Osteocyte (in vitro differentiated cells): ENCODE measurements around the gene PLBD2. TPM values are rescaled to one million over a fixed set of nuclear protein-coding genes. Genes with fewer than 3 reads are reported as not detected.

Experiments
- DNase-seq: peaks from one replicate; pipeline ENCODE4 v3.0.0; 2021; ENCODE audit warnings: mixed read lengths; ENCODE audit not compliant: unreplicated experiment; ENCODE audit errors: extremely low spot score
- H3K27ac Mint-ChIP-seq: one replicate; pipeline ENCODE4 v1.8.0; 2021; ENCODE audit warnings: mild to moderate bottlenecking, mixed read lengths; ENCODE audit not compliant: unreplicated experiment
- H3K27me3 Mint-ChIP-seq: one replicate; pipeline ENCODE4 v1.8.0; 2021; ENCODE audit warnings: mixed read lengths; ENCODE audit not compliant: unreplicated experiment
- H3K36me3 Mint-ChIP-seq: one replicate; pipeline ENCODE4 v1.8.0; 2021; ENCODE audit warnings: mixed read lengths; ENCODE audit not compliant: unreplicated experiment
- H3K4me1 Mint-ChIP-seq: one replicate; pipeline ENCODE4 v1.8.0; 2021; ENCODE audit warnings: mixed read lengths; ENCODE audit not compliant: unreplicated experiment
- H3K4me3 Mint-ChIP-seq: one replicate; pipeline ENCODE4 v1.8.0; 2021; ENCODE audit warnings: mild to moderate bottlenecking, moderate library complexity, mixed read lengths; ENCODE audit not compliant: unreplicated experiment
- H3K9me3 Mint-ChIP-seq: one replicate; pipeline ENCODE4 v1.8.0; 2021; ENCODE audit warnings: mixed read lengths; ENCODE audit not compliant: unreplicated experiment
- total RNA-seq: library from RNA; stranded (reverse); gene quantifications from 2 replicates; pipeline ENCODE4 v1.2.1, GENCODE V29; 2021
- TF ChIP-seq, protein P1 (sequence below): fragments of 200-600 bp; sonication (generic); IDR thresholded peaks from 2 replicates; pipeline ENCODE4 v1.5.0; 2021; ENCODE audit warnings: antibody characterized with exemption, mild to moderate bottlenecking, moderate library complexity

PLBD2 gene
- total RNA-seq, 1 donor from 2014 or later: 103 TPM

DNA sequence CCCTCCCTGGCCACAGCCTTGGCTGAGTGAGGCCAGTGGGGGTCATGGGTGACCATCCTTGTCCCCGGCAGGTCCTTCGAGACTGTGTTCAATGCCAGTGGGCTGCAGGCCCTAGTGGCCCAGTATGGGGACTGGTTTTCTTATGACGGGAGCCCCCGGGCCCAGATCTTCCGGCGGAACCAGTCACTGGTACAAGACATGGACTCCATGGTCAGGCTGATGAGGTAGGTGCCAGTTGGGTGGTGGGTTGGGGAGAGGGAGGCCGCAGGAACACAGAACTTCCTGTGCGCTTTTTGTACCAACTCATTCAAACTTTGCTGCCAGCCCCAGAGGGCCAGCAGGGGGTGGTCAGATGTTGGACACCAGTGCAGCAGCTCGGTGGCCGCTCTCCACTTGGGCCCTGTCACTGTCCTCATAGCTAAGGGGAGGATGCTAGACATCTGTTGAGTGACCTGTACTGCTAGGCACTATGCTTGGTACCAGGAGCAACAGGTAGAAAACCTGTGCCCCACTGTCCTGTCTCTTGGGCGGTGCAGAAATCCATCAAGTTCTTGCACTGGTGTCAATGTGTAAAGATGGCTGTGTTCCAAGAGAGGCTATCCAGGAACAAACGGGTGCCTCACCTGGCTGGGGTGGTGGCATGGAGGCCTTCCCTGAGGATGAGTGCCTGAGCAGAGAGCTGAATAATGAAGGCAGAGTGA is 28.6 kb downstream of the PLBD2 start:
- H3K4me1 Mint-ChIP-seq: no peaks in the 10 kb centered on the region
- DNase-seq: no peak
- no peaks in the 10 kb centered on the region for H3K9me3 Mint-ChIP-seq
- no peak overlapping the region for H3K4me3 Mint-ChIP-seq
- peaks cover 22% of the 10 kb centered on the region for H3K36me3 Mint-ChIP-seq
- H3K27ac Mint-ChIP-seq: no peak overlapping the region
- H3K27me3 Mint-ChIP-seq: no peaks in the 10 kb centered on the region
- TF ChIP-seq, protein P1, sequence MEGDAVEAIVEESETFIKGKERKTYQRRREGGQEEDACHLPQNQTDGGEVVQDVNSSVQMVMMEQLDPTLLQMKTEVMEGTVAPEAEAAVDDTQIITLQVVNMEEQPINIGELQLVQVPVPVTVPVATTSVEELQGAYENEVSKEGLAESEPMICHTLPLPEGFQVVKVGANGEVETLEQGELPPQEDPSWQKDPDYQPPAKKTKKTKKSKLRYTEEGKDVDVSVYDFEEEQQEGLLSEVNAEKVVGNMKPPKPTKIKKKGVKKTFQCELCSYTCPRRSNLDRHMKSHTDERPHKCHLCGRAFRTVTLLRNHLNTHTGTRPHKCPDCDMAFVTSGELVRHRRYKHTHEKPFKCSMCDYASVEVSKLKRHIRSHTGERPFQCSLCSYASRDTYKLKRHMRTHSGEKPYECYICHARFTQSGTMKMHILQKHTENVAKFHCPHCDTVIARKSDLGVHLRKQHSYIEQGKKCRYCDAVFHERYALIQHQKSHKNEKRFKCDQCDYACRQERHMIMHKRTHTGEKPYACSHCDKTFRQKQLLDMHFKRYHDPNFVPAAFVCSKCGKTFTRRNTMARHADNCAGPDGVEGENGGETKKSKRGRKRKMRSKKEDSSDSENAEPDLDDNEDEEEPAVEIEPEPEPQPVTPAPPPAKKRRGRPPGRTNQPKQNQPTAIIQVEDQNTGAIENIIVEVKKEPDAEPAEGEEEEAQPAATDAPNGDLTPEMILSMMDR: no peak

DNA sequence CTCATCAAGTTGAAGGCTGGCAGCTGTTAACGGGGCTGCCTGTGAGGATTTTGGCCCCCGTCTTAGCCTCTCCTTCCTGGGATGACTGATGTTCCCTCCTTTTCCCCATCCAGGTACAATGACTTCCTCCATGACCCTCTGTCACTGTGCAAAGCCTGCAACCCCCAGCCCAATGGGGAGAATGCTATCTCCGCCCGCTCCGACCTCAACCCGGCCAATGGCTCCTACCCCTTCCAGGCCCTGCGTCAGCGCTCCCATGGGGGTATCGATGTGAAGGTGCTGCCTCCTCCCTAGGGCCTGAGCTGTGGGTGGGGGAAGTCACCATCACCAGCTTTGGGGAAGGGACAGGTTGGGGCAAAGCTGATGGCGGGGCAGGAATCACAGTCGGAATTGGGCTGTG is 29.2 kb downstream of the PLBD2 start:
- H3K27me3 Mint-ChIP-seq: no peaks in the 10 kb centered on the region
- H3K27ac Mint-ChIP-seq: no peak overlapping the region
- DNase-seq: no peak
- TF ChIP-seq, protein P1: no peak
- H3K4me3 Mint-ChIP-seq: no peak overlapping the region
- peaks cover 22% of the 10 kb centered on the region for H3K36me3 Mint-ChIP-seq
- H3K4me1 Mint-ChIP-seq: no peaks in the 10 kb centered on the region
- H3K9me3 Mint-ChIP-seq: no peaks in the 10 kb centered on the region

DNA sequence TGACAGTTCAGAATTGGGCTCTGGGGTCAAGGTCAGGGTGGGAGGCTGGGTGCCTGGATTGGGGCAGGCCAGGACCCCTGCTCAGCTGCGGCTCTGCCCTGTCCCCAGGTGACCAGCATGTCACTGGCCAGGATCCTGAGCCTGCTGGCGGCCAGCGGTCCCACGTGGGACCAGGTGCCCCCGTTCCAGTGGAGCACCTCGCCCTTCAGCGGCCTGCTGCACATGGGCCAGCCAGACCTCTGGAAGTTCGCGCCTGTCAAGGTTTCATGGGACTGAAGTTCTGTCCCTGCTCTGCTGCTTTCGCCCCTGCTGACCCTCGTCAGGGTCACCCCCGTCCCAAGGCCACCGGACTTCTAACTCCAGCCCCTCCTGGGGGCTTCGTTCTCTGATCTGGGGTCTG is 30.0 kb downstream of the PLBD2 start:
- H3K4me1 Mint-ChIP-seq: no peaks in the 10 kb centered on the region
- DNase-seq: no peak
- no peak overlapping the region for H3K27ac Mint-ChIP-seq
- TF ChIP-seq, protein P1: no peak
- H3K4me3 Mint-ChIP-seq: no peak overlapping the region
- peaks cover 22% of the 10 kb centered on the region for H3K36me3 Mint-ChIP-seq
- H3K27me3 Mint-ChIP-seq: no peaks in the 10 kb centered on the region
- H3K9me3 Mint-ChIP-seq: no peaks in the 10 kb centered on the region

DNA sequence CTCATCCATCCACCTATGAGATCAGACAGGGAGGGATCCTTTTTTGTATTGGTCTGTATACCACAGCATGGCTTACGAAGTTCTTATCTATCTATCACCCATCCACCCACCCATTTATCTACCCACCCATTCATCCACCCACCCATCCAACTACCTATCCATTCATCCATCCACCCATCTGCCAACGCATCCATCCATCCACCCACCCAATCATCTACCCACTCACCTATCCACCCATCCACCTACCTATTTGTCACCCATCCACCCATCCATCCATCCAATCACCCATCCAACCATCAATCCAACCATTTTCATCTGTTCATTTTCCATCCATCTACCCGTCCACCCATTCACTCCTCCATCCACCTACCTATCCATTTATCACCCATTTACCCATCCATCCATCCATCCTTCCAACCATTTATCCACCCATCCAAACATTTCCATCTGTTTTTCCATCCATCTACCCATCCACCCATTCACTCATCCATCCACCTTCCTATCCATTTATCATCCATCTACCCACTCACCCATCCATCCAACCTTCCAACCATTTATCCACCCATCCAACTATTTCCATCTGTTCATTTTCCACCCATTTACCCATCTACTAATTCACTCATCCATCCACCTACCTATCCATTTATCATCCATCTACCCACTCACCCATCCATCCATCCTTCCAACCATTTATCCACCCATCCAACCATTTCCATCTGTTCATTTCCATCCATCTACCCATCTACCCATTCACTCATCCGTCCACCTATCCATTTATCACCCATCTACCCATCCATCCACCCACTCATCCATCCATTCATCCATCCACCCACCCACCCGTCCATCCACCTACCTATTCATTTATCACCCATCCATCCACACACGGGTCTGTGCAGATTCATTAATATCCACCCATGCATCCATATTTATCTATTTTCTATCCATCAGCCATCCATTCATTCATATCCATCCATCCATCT is 32.0 kb downstream of the PLBD2 start:
- Mint-ChIP-seq H3K27me3 (no peaks in the 10 kb centered on the region), H3K36me3 (peaks cover 13% of the 10 kb centered on the region), H3K4me3 (no peak overlapping the region), H3K4me1 (no peaks in the 10 kb centered on the region), H3K27ac (no peak overlapping the region), H3K9me3 (no peaks in the 10 kb centered on the region)
- DNase-seq: no peak
- TF ChIP-seq, protein P1: no peak

DNA sequence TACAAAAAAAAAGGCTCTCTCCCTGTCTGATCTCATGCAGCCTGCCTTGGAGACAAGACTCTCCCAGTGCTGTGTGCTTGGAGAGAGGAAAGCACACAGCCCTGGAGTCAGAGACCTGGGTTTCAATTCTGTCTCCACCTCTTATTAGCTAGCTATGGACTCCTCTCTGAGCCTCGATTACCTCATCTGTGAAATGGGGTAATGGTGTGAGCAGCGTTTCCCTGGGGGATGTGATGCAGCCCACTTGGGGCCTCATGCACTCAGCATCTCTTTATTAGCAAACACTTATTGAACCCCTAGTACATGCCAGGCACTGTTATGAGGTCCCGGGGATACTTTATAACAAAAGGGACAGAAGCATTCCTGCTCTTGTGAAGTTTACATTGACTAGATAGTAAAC is 32.8 kb downstream of the PLBD2 start:
- peaks cover 10% of the 10 kb centered on the region for H3K36me3 Mint-ChIP-seq
- TF ChIP-seq, protein P1: no peak
- H3K4me1 Mint-ChIP-seq: no peaks in the 10 kb centered on the region
- H3K9me3 Mint-ChIP-seq: no peaks in the 10 kb centered on the region
- H3K4me3 Mint-ChIP-seq: no peak overlapping the region
- H3K27me3 Mint-ChIP-seq: no peaks in the 10 kb centered on the region
- no peak for DNase-seq
- no peak overlapping the region for H3K27ac Mint-ChIP-seq
